HG02970 (cell line): ENCODE data around the gene KPTN.

Experiments used
- ATAC-seq: cut with Tn5 transposase; IDR thresholded peaks from one replicate; pipeline ENCODE4 v1.9.1; 2021; ENCODE audit warnings: mild to moderate bottlenecking, moderate library complexity, moderate number of reproducible peaks; ENCODE audit not compliant: unreplicated experiment, low FRiP score

The KPTN gene

DNA sequence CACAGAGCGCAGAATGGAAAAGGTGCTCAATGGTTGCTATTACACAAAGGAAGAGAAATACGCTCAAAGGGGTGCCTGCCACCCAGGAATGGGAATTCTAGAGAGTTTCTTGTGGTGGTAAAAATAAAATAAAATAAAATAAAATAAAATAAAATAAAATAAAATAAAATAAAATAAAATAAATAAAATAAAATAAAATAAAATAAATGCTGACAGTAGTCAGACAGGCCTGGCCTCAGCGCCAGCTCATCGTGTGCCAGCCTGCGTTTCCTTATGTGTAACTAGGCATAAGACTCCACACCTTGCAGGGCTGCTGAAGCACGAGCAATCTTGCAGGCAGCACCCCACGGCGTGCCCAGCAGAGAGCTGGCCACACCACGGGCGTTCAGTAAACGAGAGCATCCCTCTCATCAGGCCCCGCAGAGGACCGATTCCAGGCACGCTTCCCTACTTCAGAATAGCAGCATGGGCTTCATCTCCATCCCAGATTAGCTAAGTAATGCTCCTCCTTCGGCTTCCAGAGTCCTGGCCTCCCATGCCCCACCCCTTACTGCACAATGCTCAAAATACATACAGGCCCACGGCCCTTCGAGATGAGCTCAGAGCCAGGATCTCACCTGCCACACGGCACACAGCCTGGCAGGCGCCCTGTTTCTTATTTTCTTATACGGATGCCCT, 25.3 kb upstream of the KPTN start:
- ATAC-seq = no peak

DNA sequence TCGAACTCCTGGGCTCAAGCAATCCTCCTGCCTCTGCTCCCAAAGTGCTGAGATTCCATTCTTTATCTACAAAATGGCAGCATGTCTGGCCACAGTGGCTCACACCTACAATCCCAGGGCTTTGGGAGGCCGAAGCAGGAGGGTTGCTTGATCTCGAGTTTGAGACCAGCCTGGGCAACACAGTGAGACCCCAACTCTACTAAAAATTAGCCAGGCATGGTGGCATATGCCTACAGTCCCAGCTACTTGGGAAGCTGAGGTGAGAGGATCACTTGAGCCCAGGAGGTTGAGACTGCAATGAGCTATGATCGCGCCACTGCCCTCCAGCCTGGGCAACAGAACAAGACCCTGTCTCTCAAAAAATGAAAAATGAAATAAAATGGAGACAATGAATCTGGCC, 24.7 kb upstream of the KPTN start:
- no peak for ATAC-seq

DNA sequence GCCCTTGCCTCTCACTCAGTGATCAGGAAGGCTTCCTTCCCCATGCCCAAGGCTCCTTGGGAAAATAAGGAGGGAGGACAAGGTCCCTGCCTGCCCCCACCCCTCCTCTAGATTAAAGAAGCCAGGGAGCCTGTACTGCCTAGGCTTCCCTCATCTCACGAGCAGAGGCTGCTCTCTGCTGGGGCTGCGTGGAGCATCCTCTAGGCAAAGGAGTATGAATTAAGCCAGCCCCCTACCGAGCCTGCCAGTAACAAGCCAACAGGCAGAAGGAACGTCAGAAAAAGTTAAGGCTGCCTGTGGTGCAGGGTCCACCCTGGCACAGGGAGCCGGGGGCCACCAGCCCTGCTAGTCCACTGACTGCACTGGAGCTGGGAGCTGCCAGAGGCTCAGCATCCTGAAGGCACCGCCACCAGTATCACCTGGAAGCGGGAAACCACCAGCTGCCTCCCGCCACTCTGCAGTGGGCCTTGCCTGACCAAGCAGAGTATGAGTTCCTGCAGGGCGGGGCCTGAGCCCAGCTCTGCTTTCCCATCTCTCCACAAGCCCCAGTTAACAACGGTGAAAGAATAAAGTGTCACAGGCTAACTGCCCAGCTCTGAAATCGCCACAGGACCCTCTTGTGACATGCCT, 24.0 kb upstream of the KPTN start:
- no peak for ATAC-seq

DNA sequence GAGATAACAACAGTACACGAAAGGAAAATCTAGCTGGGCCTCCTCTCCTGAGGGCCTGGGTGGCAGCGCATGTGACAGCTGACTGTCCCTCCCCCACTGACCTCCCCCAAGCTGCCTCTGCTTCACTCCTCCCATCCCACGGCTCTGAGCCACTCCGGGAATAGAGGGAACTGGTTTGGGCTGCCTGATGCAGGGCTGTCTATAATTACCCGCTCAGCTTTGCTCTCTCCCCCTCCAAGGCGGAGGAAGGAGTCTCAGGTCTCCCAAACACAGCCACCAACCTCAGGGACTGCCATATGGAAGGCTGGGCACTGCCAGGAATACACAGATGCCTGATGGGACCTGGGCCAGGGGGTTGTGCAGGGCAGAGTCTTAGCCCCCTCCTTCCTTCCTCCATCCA, 23.0 kb upstream of the KPTN start:
- no peak for ATAC-seq

DNA sequence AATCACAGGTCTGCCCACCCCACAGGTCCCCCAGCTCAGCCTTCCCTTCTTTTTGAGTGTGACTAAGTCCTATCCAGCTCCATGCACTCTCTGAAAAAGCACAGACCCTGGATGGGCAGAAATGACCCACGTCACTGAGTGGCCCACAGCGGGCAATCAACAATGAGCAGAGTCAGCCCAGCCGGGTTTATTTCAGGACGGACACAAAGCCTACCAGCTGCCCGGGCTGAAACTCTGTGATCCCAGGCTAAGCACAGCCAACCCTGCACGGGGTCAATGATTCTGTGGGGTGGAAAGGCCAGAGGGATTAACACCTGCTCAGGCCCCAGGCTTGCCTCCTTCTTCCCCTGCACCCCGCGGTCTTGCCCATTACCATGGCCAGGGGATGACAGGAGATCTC, 22.4 kb upstream of the KPTN start:
- ATAC-seq = no peak

DNA sequence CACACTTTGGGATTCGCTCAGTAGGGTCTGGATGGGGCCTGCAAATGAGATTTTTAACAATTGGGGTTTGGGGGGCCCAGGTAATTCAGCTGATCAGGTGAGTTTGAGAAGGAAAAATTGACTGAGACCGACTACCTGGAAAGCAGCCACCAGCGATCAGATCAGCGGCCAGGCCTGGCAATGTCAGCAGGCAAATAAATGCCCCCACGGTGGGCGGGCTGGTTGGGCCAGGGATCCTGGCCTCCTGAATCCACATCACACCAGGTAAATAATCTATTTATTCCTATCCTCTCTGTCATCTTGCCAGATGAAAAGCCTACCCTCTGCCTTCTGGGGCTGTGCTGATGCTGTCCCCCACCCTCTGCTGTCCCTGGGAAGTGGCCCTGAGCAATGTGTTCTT, 21.5 kb upstream of the KPTN start:
- no peak for ATAC-seq

DNA sequence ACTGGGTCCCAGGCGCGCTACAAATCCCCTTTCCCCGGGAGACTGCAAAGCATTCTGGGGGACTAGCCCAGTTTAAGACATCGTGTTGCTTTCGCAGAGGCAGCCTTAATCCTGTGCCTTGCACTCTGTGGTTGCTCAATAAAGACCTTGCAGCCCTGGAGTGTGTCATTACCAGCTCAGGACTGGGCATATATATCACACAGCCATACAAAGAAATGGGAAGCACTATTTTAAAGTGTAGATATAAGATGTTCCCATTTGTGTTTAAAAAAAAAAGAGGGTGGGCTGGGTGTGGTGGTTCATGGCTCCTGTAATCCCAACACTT, 19.8 kb upstream of the KPTN start:
- no peak for ATAC-seq

DNA sequence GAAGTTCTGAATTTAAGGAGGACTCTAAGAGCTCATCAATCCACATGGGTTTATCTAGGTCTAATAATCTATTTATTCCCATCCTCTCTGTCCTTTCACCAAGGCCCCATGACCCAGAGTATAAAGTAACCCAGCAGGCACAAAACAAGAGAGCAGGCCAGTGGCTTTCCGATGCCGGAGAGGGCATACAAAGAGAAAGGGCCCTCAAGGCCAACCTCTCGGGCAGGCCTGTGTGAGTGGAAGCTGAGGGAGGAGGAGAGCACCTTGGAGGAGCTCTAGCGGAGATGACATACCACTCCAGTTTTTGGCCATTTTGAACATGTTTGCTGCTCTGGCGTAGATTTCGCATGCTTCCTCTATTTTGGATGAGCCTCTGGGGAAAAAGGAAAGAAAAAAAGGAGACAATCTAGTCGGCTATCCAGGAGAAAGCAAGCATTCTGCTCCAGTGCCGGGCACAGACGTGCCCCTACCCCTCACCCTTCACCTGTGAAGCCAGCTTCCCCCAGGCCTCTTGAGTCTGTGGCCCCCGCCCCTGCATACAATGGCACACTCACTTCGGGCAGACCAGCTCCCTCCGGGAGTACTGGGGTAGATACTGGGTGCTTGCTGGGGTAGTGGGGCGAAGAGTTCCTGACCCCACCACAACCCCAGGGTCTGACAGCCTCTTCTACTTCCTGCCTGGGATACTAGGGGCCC, 19.3 kb upstream of the KPTN start:
- no peak for ATAC-seq

DNA sequence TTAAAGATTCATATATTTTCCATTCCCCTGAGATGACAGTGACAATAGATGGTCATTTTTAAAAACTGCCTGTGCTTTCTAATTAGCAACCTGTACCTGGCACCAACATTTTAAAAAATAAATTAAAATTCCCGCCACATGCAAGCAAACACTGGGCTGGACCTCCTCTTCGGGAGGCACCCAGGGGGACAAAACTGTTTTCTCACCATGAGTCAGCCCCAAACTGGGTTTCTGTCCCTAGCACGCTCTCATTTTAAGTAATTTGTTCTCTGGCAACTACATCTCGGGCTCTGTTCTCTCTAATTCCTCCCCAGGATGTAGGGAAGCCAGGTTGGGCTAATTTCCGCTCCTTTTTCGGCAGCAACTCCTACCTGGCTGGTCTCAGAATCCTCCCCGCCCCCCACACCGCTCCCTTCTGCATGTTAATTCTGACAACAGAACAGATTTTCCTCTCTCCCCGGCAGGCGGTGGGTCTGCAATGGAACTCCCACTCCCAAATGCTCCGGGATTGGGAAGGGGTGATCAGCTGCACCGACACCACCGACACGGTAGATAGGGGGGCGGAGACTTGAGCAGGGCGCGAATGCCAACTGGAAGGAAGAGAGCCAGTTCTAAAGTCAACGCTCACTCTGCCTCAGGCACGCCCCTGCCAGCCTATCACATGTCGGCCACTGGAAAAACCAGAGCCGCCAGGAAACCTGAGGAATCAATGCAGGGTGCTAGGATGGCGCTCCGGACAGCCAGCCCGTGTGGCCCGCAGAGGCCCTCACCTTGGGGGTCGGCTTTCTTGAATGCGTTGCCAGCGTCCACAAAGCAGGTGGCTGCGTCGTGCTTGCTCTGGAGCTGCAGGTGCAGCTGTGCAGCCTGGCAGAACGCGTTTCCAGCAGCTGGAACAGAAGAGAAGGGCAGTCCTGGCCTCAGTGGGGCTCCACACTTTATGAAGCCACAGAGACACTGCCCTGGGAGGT, 16.1 kb upstream of the KPTN start:
- no peak for ATAC-seq

DNA sequence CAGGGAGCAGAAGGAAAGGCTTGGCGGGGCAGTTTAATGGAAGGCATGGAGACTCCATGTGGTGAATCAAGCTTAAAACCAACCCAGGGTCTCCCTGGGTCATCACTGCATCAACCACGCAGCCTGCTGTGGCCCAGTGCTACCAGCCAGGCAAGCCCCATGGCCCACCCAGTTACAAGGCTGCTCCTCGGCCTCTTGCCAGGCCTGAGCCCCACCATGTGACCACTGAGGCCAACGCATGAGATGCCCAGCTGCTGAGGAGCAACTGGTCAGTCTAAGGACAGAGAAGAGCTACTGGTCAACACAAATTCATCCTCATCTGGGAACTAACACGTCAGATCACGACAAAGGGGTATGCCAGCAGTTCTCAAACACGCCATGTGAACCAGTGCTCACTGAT, 15.4 kb upstream of the KPTN start:
- ATAC-seq = no peak

DNA sequence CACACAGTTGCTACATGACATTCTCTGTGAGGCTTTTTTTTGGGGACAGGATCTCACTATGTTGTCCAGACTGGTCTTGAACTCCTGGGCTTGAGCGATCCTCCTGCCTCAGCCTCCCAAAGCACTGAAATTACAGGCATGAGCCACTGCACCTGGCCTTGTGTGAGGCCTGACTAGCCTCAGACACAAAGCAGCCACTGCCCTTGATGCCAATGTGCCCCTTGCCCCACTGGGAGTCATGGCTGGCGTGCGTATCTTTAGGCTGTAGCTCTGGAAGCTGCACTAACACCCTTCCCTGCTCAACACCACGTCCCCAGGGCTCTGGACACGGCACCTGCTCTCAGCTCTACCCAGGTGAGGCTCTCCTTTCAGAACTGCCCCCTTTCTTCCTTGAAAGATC, 14.5 kb upstream of the KPTN start:
- no peak for ATAC-seq

DNA sequence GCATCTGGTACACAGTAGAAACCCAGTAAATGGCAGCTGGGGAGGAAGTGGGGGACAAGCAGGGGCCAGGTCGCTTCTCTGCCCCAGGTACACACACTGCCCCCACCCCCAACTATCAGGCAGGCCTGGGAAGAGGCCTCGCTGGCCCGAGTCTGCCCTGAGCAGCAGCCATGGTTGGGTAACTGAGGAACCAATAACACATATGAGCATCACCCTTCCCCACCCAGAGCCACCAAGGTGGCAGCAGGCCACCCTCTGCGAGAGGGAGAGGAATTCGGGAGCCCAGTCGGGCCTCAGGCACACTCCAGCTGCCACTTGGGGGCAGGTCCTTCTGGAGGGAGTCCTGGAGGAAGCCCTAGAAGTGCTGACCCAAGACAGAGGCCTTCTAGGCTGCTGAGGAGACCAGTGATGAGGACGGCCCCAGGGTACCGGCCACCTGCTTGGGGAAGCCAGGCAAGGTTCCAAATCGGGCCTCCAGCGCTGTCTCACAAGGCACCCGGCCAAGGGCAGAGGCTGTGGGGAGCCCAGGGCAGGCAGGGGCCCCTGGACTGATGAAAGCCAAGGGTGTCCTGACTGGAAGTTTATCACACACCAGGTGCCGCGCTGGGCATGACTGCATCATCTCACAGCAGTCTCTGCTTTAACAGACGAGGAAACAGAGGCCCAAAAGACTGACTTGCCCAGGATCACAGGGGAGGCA, 14.0 kb upstream of the KPTN start:
- no peak for ATAC-seq

DNA sequence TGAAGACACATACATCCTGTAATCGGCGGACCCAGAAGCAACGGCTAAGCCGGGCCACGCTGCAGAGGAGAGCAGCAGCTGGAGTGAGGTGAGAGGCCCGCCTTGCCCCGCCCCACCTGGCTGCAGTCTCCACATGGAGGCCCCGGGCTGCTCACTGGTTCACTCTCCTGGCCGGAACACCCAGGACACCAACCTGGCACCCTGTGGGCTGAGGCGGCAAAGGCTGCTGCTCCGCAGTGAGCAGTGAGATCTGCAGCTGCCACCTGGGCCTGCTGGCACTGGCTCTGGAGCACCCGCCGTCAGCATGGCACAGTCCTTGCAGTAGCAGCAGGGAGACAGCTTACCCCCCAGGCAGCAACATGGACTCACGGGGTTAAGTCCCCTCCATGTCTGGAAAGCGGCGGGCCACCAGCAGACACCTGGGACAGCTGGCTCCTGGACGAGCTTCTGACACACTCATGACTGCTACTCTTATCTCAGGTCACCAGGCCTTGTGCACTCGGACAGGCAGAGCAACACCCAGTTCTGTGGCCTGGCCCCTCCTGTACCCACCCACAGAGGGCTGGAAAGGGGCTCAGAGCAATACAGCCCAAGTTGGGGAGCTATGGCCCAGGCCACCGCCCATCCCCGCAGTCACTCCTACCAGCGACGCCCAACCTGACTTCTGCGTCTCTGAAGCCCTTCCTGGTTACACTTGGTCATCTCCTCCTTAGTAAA, 13.2 kb upstream of the KPTN start:
- ATAC-seq = no peak

DNA sequence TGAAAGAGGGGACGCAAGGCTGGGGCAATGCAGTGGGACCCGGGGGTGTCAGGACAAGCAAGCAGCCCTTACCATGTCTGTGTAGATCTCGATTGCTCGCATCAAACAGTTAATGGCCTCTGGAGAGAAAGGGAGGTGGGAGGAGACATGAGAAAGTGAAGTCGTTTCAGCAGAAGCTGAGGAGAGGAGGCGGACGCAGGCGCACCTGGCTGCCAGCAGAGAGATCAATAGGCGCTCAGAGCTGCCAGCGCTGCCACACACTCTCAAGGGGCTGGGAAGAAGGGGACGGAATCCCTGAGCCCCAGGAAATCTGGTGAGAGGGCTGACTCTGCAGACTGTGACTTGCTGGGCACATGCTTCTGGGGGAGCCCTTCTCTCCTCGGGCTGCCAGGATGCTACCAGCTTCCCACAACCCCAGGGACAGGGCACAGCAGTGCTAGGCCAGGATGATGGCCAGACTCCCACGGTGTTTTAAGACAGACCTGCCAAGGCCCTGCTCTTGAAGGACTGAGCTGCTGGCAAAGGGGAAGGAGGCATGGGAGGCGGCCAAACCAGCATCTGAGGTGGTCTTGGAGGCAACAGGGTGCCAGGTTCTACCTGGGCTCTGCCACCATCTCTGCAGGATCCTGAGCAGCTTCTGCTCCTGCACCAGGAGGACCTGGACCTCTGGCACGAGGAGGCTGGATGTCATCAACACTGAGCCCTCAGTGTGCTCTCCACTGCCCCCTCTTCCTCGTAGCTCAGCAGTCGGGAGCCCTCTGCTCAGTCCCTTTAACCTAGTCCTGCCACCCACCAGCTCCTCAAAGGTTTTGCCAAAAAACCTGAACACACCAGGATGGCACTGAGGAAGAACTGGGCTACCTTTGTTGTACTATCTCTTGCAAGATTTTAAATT, 11.7 kb upstream of the KPTN start:
- ATAC-seq = no peak

DNA sequence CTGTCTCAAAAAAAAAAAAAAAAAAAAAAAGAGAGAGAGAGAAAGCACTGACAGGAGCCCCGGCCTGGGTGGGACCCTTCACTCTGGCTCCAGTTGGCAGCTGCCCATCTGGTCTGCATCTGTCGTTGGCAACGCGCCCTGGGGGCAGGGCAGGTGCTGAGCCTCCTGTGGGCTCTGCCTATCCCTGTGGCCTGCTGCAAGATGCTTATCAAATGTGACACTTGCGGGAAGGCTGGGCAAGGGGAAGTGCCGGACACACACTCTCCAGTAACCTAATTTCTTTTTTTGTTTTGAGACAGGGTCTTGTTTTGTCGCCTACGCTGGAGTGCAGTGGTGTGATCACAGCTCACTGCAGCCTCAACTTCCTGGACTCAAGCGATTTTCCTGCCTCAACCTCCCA, 10.7 kb upstream of the KPTN start:
- no peak for ATAC-seq

DNA sequence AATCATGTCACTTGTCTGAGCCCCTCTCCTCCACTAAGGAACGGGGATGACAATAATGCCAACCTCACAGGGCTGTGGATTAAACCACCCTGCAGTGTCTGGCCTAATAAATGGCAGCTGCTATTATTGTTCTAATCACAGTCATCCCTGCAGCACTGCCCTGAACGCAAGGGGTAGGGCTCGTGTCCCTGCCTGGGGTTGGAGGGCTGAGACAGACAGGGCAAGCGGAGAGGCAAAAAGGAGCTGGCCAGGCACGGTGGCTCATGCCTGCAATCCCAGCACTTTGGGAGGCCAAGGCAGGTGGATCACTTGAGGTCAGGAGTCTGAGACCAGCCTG, 10.2 kb upstream of the KPTN start:
- no peak for ATAC-seq

DNA sequence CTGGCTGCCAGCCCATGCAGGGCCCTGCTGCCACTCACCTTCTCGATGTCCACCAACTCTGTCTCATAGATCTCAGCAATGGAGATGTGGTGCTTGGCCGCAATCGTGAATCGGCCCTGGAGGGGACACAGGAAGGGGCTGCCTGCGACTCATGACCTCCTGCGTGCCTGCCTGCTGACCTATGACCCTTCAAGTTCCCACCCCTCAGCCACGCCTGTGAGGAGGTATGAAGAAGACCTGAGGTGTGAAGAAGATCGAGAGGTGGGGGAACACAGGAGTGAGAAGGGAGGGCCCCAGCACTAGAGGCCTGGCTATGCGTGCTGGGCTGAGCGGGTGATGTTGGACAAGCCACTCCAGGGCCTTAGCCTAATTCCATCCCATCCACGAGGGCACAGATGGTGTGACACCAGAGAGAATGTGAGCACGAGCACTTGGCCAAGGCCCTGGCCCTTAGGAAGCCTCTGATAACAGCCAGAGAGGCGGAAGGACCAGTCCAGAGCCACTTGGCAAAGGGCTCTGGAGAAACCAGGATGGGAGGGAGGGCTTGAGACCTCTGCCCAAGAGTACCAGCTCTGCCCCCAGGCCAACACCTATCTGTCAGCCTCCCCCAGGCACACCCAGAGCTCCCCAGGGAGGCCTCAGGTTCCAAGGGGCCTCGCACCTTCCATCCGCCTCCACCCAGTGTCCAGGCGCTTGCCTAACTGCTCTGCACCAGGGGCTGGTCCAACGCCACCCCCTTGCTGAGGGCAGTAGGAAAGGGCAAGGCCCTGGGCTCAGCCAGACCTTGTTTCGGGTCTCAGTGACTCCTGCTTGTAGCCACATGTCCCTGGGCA, 9.6 kb upstream of the KPTN start:
- no peak for ATAC-seq
